GM11168 (cell line): ENCODE data around the gene ZFYVE26.
"Not testable (repeated sequence)": the region's sequence is repeated elsewhere in the genome, so short reads cannot be mapped to it uniquely, and the experiment has no call there.

ENCODE experiments used
- in situ Hi-C: fragments of 300-500 bp; cut with MboI; formaldehyde crosslinking; loops from one replicate; pipeline ENCODE4 v1.12.0; 2022; ENCODE audit warnings: low sequenced_read_pairs; ENCODE audit not compliant: unreplicated experiment

The ZFYVE26 gene

GRCh38 chr14:67816326-67817002 lies at the start of gene ZFYVE26:
Gene ZFYVE26, minus strand, starts transcription at chr14:67816590. Its CDS starts 627 bp downstream, at chr14:67815963.
- in situ Hi-C loops = no loop called here

GRCh38 chr14:67863223-67863622 lies 46.8 kb upstream of the ZFYVE26 start:
- in situ Hi-C loops = no loop called here

- in situ Hi-C loops = no loop called here
These were observed 42.9 kb upstream of the ZFYVE26 start for GRCh38 chr14:67859169-67859749.

GRCh38 chr14:67857778-67858350 lies 41.5 kb upstream of the ZFYVE26 start:
- in situ Hi-C loops = no loop called here

- in situ Hi-C loops = no loop called here
These were observed 40.4 kb upstream of the ZFYVE26 start for GRCh38 chr14:67856827-67857226.

GRCh38 chr14:67853715-67854114 lies 37.3 kb upstream of the ZFYVE26 start:
- in situ Hi-C loops = no loop called here

GRCh38 chr14:67852926-67853604 lies 36.7 kb upstream of the ZFYVE26 start:
- in situ Hi-C loops = no loop called here

GRCh38 chr14:67851785-67852410 lies 35.5 kb upstream of the ZFYVE26 start:
- in situ Hi-C loops = no loop called here

GRCh38 chr14:67850066-67850830 lies 33.9 kb upstream of the ZFYVE26 start:
- in situ Hi-C loops = no loop called here

GRCh38 chr14:67846029-67846610 lies 29.7 kb upstream of the ZFYVE26 start:
- in situ Hi-C loops = no loop called here

- in situ Hi-C loops = no loop called here
These were observed 20.7 kb upstream of the ZFYVE26 start for GRCh38 chr14:67837011-67837624.

- in situ Hi-C loops = no loop called here
These were observed 19.2 kb upstream of the ZFYVE26 start for GRCh38 chr14:67835596-67835995.

- in situ Hi-C loops = no loop called here
These were observed 17.0 kb upstream of the ZFYVE26 start for GRCh38 chr14:67833403-67833802.

GRCh38 chr14:67831113-67831512 lies 14.7 kb upstream of the ZFYVE26 start:
- in situ Hi-C loops = no loop called here

- in situ Hi-C loops = no loop called here
These were observed 4.7 kb upstream of the ZFYVE26 start for GRCh38 chr14:67821121-67821520.

GRCh38 chr14:67820428-67820971 lies 4.1 kb upstream of the ZFYVE26 start:
- in situ Hi-C loops = no loop called here

- in situ Hi-C loops = no loop called here
These were observed 3.4 kb upstream of the ZFYVE26 start, which contains the start of gene RAD51B for GRCh38 chr14:67819563-67820421. Gene RAD51B, plus strand, starts transcription at chr14:67819779.

- in situ Hi-C loops = not testable (repeated sequence)
These were observed 2.1 kb upstream of the ZFYVE26 start for GRCh38 chr14:67818476-67818875.
